Mucosa of gallbladder (tissue), 1 donor: ENCODE results near the gene SMAD5. TPM values are rescaled to one million over a fixed set of nuclear protein-coding genes. Genes with fewer than 3 reads are reported as not detected.

Experiments used
- DNase-seq: peaks from one replicate; pipeline ENCODE4 v3.0.0-alpha.2; 2020; ENCODE audit warnings: low spot score
- total RNA-seq: library from RNA; stranded (reverse); gene quantifications from one replicate; pipeline ENCODE4 v1.2.1, GENCODE V29; 2021
- donor health status: DM: no; HTN: no; CAD: no.

Gene SMAD5
- total RNA-seq, 1 donor from 2014 or later = 65.6 TPM

- no peak for DNase-seq
Measured at GRCh38 chr5:136222580-136223235, 90.1 kb downstream of the SMAD5 start.

GRCh38 chr5:136225796-136226195 lies 93.2 kb downstream of the SMAD5 start:
- no peak for DNase-seq

GRCh38 chr5:136226401-136226800 lies 93.8 kb downstream of the SMAD5 start:
- no peak for DNase-seq

- no peak for DNase-seq
Measured at GRCh38 chr5:136228136-136228757, 95.6 kb downstream of the SMAD5 start.

GRCh38 chr5:136230176-136230575 lies 97.5 kb downstream of the SMAD5 start:
- no peak for DNase-seq

GRCh38 chr5:136232316-136232715 lies 99.7 kb downstream of the SMAD5 start:
- no peak for DNase-seq

Other genes starting within 250 kb of the SMAD5 start
- not detected for gene IL9, start 237.0 kb upstream of the SMAD5 start, total RNA-seq
- gene LECT2, start 177.9 kb upstream of the SMAD5 start, total RNA-seq = not detected
- gene TGFBI, start 103.9 kb upstream of the SMAD5 start, total RNA-seq = 235 TPM
- 33.1 TPM for gene SMIM32, start 60.3 kb downstream of the SMAD5 start, total RNA-seq
- gene TRPC7, start 232.7 kb downstream of the SMAD5 start, total RNA-seq = not detected